Activated T-helper 2 cell treated with anti-CD3 and anti-CD28 coated beads, Interferon-gamma antibody, Interleukin-2, Interleukin-4, amounts not matched to agents 10 μg/mL and 5 μg/mL and 100 μg/mL, durations not matched to agents 14 hours and 24 hours and 36 hours (primary cell): ENCODE data around the gene TRMU. TPM values are rescaled to one million over a fixed set of nuclear protein-coding genes. Genes with fewer than 3 reads are reported as not detected.

Experiments used
- DNase-seq: peaks from one replicate; pipeline ENCODE4 v3.0.0; 2021; ENCODE audit warnings: low spot score
- H3K27ac Mint-ChIP-seq: one replicate; pipeline ENCODE4 v1.8.0; 2021; ENCODE audit warnings: mixed read lengths
- H3K27me3 Mint-ChIP-seq: one replicate; pipeline ENCODE4 v1.8.0; 2021; ENCODE audit warnings: low read depth, mixed read lengths
- H3K36me3 Mint-ChIP-seq: one replicate; pipeline ENCODE4 v1.8.0; 2021; ENCODE audit warnings: low read depth, mixed read lengths
- H3K4me1 Mint-ChIP-seq: one replicate; pipeline ENCODE4 v1.8.0; 2021; ENCODE audit warnings: low read depth, mixed read lengths
- H3K4me3 Mint-ChIP-seq: one replicate; pipeline ENCODE4 v1.8.0; 2021; ENCODE audit warnings: low read depth, mild to moderate bottlenecking, moderate library complexity, mixed read lengths
- H3K9me3 Mint-ChIP-seq: one replicate; pipeline ENCODE4 v1.8.0; 2021; ENCODE audit warnings: mixed read lengths
- intact Hi-C: fragments of 100-400 bp; cut with micrococcal nuclease; formaldehyde crosslinking; loops from one replicate; pipeline ENCODE4 v1.15.1; 2023
- total RNA-seq: library from RNA; stranded (reverse); gene quantifications from 2 replicates; pipeline ENCODE4 v1.2.3, GENCODE V29; 2022

TRMU gene
- total RNA-seq, 1 donor from 2014 or later, result 76.0 TPM

DNA sequence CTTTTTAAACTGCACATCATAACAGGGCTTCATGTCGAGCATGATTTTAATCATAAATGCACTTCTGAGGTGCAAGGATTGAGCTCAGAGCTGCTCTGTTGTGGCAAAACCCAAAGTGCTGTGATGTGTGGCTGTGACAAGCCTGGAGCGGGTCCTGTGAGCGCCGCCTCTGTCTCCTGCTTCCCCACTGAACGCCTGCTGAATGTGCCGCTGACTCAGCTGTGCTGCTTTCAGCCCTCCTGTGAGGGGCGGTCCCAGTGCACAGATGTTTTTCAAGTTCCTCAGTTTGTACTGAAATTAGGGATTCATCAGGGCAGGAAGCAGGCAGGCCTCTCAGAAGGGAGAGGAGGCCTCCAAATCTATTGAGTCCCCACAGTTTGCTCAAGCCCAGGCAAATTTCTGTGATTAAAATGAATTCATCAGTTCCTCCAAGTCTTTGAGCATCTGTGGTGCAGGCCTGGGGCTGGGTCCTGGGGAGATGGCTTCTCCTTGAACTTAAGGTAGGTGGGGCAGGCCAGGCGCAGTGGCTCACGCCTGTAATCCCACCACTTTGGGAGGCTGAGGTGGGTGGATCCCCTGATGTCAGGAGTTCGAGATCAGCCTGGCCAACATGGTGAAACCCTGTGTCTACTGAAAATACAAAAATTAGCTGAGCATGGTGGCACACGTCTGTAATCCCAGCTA, 41.8 kb upstream of the TRMU start:
- H3K4me3 Mint-ChIP-seq, result no peak overlapping the region
- no peak for DNase-seq
- peaks cover 36% of the 10 kb centered on the region for H3K36me3 Mint-ChIP-seq
- no peak overlapping the region for H3K27ac Mint-ChIP-seq
- H3K27me3 Mint-ChIP-seq, result no peaks in the 10 kb centered on the region
- peaks cover 23% of the 10 kb centered on the region for H3K4me1 Mint-ChIP-seq
- H3K9me3 Mint-ChIP-seq, result no peaks in the 10 kb centered on the region
- intact Hi-C loops, result no loop called here

DNA sequence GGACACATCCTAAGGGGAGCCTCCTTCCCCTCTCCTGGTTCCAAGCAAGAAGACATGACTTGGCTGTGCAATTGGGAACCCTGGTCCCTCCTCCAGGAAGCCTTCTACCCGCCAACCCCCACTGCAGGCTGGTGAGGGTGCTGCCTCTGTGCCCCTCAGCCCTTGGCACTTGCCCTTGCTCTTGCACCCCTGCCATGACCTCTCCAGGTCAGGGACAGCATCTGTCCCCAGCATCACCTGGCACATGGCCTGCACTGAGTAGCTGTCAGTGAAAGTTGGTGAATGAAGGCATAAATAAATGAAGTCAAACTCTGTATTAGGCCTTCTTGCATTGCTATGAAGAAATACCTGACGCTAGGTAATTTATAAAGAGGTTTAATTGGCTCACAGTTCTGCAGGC, 40.7 kb upstream of the TRMU start:
- H3K36me3 Mint-ChIP-seq, result peaks cover 46% of the 10 kb centered on the region
- peaks cover 31% of the 10 kb centered on the region for H3K4me1 Mint-ChIP-seq
- intact Hi-C loops, result loop anchor here (5.0 kb wide), 1 partner anchor 172 kb away; no protein-coding TSS in a partner anchor
- H3K9me3 Mint-ChIP-seq, result no peaks in the 10 kb centered on the region
- no peak for DNase-seq
- peak overlapping the region; percentile 30 for H3K27ac Mint-ChIP-seq
- H3K27me3 Mint-ChIP-seq, result no peaks in the 10 kb centered on the region
- peak overlapping the region; percentile 78 for H3K4me3 Mint-ChIP-seq

DNA sequence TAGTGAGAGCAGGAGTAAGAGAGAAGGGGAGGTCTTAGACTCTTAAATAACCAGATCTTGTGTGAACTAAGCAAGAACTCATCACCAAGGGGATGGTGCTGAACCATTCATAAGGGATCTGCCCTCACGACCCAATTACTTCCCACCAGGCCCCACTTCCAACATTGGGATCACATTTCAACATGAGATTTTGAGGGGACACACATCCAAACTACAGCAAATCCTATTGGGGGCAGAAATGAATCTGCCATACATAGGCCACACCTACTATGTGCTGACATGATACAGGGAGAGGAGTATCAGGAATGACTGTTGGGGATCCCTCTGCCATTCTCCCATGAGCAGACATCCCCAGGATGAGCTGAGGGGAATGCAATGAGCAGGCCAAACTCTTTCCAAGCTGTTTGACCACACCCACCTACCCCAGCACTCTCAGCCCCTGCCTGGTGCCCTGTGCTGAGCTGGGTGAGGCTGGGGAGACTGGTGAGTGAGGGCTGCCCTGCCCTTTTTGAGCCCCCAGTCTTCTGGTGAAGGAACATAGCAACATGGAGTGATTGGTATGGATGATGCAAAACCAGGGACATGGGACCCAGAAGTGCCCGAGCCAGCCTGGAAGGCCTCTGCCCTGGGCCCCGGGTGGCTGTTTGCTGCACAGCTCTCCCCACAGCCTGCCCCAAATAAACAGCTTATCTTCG, 40.1 kb upstream of the TRMU start:
- peaks cover 33% of the 10 kb centered on the region for H3K4me1 Mint-ChIP-seq
- peaks cover 46% of the 10 kb centered on the region for H3K36me3 Mint-ChIP-seq
- H3K9me3 Mint-ChIP-seq, result no peaks in the 10 kb centered on the region
- H3K27ac Mint-ChIP-seq, result peak overlapping the region; percentile 86
- peak overlapping the region; percentile 78 for H3K4me3 Mint-ChIP-seq
- no peaks in the 10 kb centered on the region for H3K27me3 Mint-ChIP-seq
- intact Hi-C loops, result loop anchor here (5.0 kb wide), 1 partner anchor 173 kb away; no protein-coding TSS in a partner anchor
- DNase-seq, result no peak

DNA sequence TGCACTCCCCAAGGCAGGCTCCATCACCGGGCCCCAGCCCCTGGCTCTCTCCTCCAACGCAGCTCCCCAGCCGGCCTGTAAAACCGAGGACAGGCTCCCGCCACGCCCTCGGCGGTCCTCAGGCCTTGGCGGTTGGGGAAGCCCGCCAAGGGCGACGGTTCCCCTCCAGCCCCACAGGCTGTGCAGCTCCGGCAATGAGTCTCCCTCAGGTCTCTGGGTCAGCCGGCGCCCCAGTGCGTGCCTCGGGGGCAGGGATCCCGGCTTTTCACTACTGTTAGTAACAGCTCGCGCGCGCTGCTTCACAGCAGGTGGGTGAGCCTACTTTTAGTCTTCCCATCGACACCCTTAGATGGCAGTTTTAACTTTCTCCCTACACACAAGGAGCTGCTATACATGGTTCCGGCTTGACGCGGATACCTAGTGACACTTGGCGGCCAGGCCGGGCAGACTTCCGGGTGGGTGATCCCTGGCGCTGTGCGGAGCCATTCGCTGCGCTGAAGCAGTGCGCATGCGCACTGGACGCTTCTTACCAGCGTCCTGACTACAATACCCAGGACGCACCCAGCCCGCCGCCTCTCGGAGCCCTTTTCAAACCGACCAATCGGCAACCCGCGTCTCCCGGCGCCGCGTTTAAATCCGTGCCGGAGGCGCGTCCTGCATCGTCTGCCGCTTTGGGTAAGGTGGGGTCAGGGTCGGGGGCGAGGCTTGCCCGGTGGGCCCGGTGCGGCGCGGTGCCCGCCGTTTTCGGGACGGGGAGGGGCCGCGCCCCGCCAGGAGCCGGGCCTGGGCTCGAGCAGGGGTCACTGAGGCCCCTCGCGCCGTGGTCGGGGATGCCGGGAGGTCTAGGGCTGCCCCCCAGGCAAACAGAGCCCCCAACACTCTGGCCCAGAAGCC, 39.0 kb upstream of the TRMU start, which contains the start of gene GTSE1:
Gene GTSE1 (plus strand): TSS at position 614 of the 894 bp plus-strand sequence. CDS start 531 bp downstream, outside the sequence.
- intact Hi-C loops, result loop anchor here (1.0 to 5.0 kb wide), 5 partner anchors 46 to 284 kb away; partner anchors contain the start of genes CDPF1 and PPARA
- H3K9me3 Mint-ChIP-seq, result no peaks in the 10 kb centered on the region
- peak; percentile 98 for DNase-seq
- H3K36me3 Mint-ChIP-seq, result peaks cover 51% of the 10 kb centered on the region
- H3K4me1 Mint-ChIP-seq, result peaks cover 39% of the 10 kb centered on the region
- peak within 1 kb of the TSS; percentile 91 for H3K4me3 Mint-ChIP-seq
- H3K27me3 Mint-ChIP-seq, result no peaks in the 10 kb centered on the region
- peak within 1 kb of the TSS; percentile 86 for H3K27ac Mint-ChIP-seq

DNA sequence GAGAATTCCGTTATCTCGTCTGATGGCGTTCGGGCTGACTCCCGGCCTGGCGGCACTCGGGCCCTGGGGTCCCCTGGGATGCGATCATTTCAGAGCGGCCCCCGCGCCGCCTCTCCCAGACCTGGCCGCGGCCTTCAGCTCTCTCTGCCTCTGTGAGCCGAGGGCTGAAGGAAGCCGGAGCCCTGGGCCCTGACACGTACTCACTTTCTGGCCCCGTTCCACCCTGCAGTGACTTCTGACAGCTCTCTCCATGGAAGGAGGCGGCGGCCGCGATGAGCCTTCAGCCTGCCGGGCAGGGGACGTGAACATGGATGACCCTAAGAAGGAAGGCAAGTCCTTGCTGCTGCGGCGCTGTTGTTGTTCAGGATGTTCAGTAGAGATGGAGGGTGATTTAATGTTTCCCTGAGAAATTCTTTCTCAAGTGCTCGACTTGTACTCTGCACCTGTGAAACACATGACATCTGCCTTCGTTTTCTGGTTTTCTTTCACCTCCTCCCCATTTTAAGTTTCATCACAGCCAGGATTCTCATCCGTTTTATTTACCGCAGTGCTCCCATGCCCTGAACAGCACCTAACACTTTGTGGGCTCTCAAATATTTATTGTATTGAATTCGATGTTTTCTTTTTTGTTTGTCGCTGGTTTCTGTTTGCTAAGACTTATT, 38.2 kb upstream of the TRMU start:
- peaks cover 40% of the 10 kb centered on the region for H3K4me1 Mint-ChIP-seq

DNA sequence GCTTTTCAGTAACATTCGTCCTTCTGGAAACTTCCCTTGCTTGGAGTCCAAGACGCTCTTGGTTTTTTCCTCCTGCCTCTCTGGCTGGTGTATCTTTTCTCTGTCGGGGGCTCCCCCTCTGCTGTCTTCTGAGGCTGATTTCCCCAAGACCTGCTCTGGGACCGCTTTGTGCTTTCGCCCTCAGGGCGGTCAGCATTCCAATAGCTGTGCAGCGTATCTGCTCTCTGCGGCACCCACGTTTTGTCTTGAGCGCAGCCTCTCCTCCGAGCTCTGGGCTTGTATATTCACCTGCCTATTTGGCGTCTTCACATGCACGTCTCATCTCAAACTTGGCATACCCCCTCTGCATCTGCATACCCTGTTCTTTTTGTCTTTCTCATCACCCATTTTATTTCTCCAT, 36.4 kb upstream of the TRMU start:
- H3K9me3 Mint-ChIP-seq, result no peaks in the 10 kb centered on the region
- H3K27ac Mint-ChIP-seq, result no peak overlapping the region
- peaks cover 51% of the 10 kb centered on the region for H3K4me1 Mint-ChIP-seq
- H3K4me3 Mint-ChIP-seq, result peak overlapping the region; percentile 91
- no peak for DNase-seq
- no peaks in the 10 kb centered on the region for H3K27me3 Mint-ChIP-seq
- H3K36me3 Mint-ChIP-seq, result peaks cover 50% of the 10 kb centered on the region
- intact Hi-C loops, result loop anchor here (5.0 kb wide), 1 partner anchor 177 kb away; no protein-coding TSS in a partner anchor

More for the DNA sequence above, 38.2 kb upstream of the TRMU start:
- Mint-ChIP-seq H3K27ac (peak overlapping the region; percentile 68), H3K4me3 (peak overlapping the region; percentile 91), H3K9me3 (no peaks in the 10 kb centered on the region), H3K36me3 (peaks cover 48% of the 10 kb centered on the region), H3K27me3 (no peaks in the 10 kb centered on the region)
- intact Hi-C loops, result loop anchor here (2.0 to 5.0 kb wide), 4 partner anchors 46 to 284 kb away; partner anchors contain the start of genes CDPF1 and PPARA
- DNase-seq, result peak; percentile 19

DNA sequence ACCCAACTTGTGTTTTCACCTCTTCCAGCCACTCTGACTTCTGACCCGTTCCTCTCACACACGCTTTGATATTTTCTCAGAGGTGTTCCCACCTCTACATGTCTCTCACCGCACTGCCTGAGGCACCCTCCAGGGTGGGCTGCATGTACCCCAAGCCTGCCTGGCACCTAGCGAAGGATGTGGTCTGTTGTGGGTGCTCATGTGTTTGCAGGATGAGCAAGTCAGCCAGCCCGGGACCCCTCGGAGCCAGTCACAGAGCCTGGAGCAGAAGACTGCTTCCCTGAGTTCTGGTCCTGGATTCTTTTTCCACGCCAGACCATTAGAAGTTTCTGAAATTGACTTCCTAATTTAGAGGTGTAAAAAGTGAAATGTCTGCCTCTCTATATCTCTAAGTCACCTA, 35.0 kb upstream of the TRMU start:
- no peaks in the 10 kb centered on the region for H3K9me3 Mint-ChIP-seq
- no peaks in the 10 kb centered on the region for H3K27me3 Mint-ChIP-seq
- no peak for DNase-seq
- no peak overlapping the region for H3K27ac Mint-ChIP-seq
- H3K4me1 Mint-ChIP-seq, result peaks cover 46% of the 10 kb centered on the region
- intact Hi-C loops, result no loop called here
- peaks cover 54% of the 10 kb centered on the region for H3K36me3 Mint-ChIP-seq
- peak overlapping the region; percentile 33 for H3K4me3 Mint-ChIP-seq

DNA sequence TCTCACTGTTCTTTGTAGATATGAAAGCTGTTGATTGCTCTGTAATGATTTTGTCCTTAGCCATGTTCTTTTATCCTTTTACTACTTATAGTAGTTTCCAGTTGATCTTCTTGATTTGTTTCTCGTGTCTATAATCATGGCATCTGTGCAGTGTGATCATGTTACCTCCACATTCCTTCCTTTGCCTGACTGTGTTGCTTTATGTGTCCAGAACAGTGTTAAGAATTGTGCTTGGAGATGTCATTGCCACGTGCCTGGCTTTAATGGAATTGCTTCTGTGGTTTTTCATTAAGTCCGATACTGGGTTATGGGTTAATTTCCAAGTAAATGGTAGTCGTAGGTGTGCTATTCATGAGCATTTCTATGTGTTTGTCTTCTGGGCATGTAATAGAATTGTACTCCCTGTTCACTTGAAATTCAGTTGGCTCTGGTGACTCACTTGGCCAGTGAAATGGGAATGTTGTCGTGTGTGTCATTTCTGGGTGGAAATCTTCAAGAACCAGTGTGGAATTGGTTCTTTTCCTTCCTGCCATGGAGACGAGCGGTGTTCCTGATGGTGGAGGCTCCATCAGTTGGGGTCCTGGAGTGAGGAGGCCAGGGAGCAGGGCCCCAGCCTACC, 32.1 kb upstream of the TRMU start:
- H3K36me3 Mint-ChIP-seq, result peaks cover 64% of the 10 kb centered on the region
- H3K27me3 Mint-ChIP-seq, result no peaks in the 10 kb centered on the region
- DNase-seq, result no peak
- no peak overlapping the region for H3K27ac Mint-ChIP-seq
- intact Hi-C loops, result no loop called here
- H3K4me1 Mint-ChIP-seq, result peaks cover 42% of the 10 kb centered on the region
- no peaks in the 10 kb centered on the region for H3K9me3 Mint-ChIP-seq
- no peak overlapping the region for H3K4me3 Mint-ChIP-seq

DNA sequence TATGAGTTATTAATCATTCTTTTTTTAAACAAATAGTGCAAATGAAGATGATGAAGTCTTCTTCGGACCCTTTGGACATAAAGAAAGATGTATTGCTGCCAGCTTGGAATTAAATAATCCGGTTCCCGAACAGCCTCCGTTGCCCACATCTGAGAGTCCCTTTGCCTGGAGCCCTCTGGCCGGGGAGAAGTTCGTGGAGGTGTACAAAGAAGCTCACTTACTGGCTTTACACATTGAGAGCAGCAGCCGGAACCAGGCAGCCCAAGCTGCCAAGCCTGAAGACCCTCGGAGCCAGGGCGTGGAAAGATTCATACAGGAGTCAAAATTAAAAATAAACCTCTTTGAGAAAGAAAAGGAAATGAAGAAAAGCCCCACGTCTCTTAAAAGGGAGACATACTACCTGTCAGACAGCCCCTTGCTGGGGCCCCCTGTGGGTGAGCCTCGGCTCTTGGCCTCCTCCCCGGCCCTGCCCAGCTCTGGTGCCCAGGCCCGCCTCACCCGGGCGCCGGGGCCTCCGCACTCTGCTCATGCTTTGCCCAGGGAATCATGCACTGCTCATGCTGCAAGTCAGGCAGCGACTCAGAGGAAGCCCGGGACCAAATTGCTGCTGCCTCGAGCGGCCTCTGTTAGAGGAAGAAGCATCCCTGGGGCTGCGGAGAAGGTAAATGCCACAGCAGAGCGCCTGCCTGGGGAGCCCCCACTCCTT, 27.1 kb upstream of the TRMU start:
- Mint-ChIP-seq H3K4me3 (no peak overlapping the region), H3K27me3 (no peaks in the 10 kb centered on the region), H3K27ac (no peak overlapping the region), H3K4me1 (peaks cover 19% of the 10 kb centered on the region), H3K36me3 (peaks cover 57% of the 10 kb centered on the region), H3K9me3 (no peaks in the 10 kb centered on the region)
- no peak for DNase-seq
- intact Hi-C loops, result no loop called here

DNA sequence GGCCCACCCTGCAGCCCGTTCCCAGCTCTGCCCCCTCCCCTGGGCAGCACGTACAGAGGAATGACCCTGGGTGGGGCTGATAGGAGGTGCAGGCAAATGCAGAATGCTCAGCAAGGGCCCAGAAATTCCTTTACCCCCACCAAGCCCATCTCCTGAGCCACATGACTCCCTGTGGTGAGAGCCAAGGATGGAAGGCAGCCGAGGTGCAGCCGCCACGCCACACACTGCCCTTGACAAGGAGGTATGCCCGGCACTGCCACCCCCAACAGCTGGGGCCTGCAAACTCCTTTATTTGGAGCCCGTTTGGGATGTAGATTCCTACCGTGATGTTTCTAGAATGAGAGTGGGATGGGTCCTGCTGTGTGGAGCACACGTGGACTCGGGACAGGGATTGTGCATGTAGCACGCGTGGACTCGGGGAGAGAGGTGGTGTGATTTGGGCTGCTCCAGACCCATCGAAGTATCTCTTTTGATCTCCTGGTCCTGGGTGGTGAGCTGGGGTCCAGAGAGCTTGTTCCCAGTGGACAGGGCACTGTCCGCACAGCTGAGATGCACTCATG, 25.9 kb upstream of the TRMU start:
- Mint-ChIP-seq H3K9me3 (no peaks in the 10 kb centered on the region), H3K27ac (no peak overlapping the region), H3K4me1 (peaks cover 11% of the 10 kb centered on the region), H3K4me3 (no peak overlapping the region), H3K36me3 (peaks cover 50% of the 10 kb centered on the region), H3K27me3 (no peaks in the 10 kb centered on the region)
- intact Hi-C loops, result loop anchor here (5.0 kb wide), 1 partner anchor 302 kb away; no protein-coding TSS in a partner anchor
- DNase-seq, result no peak

DNA sequence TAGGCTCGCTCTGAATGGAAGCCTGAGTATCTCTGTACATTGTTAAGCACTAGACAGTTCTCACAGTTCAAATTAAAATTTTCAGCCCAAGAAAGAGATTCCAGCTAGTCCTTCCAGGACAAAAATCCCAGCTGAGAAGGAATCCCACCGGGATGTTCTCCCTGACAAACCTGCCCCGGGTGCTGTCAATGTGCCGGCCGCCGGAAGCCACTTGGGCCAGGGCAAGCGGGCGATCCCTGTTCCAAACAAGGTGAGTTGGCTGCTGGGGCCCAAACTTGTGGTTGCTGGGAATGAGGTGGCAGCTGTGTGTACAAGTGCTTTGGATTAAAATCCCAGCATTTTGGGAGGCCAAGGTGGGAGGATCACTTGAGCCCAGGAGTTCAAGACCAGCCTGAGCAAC, 23.5 kb upstream of the TRMU start:
- Mint-ChIP-seq H3K27ac (no peak overlapping the region), H3K36me3 (peaks cover 57% of the 10 kb centered on the region), H3K4me3 (no peak overlapping the region), H3K27me3 (no peaks in the 10 kb centered on the region), H3K4me1 (peaks cover 6% of the 10 kb centered on the region), H3K9me3 (no peaks in the 10 kb centered on the region)
- DNase-seq, result no peak
- intact Hi-C loops, result loop anchor here (5.0 kb wide), 1 partner anchor 305 kb away; no protein-coding TSS in a partner anchor
